Activated CD4-positive, alpha-beta T cell treated with anti-CD3 and anti-CD28 coated beads, Interleukin-2, Interleukin-4, amounts not matched to agents 100 ng/mL and 50 ng/mL, durations not matched to agents 16 hours and 8 hours (primary cell): ENCODE data around the gene ANO3.
"Not testable (repeated sequence)": the region's sequence is repeated elsewhere in the genome, so short reads cannot be mapped to it uniquely, and the experiment has no call there.

Experiments used
- DNase-seq: peaks from one replicate; pipeline ENCODE4 v3.0.0-alpha.2; 2020; ENCODE audit warnings: low spot score

ANO3 gene

GRCh38 chr11:26575946-26576345 is 244.0 kb downstream of the ANO3 start:
- no peak for DNase-seq

GRCh38 chr11:26578998-26579661 is 247.2 kb downstream of the ANO3 start:
- no peak for DNase-seq

- DNase-seq: no peak
These were observed 247.8 kb downstream of the ANO3 start for GRCh38 chr11:26579683-26580082.

GRCh38 chr11:26580929-26581328 is 249.0 kb downstream of the ANO3 start:
- DNase-seq: no peak

- DNase-seq: no peak
These were observed 251.6 kb downstream of the ANO3 start for GRCh38 chr11:26583550-26583949.

- no peak for DNase-seq
These were observed 252.9 kb downstream of the ANO3 start for GRCh38 chr11:26584818-26585217.

GRCh38 chr11:26587073-26587472 is 255.1 kb downstream of the ANO3 start:
- DNase-seq: no peak

- DNase-seq: no peak
These were observed 261.8 kb downstream of the ANO3 start for GRCh38 chr11:26593691-26594090.

- DNase-seq: not testable (repeated sequence)
These were observed 263.4 kb downstream of the ANO3 start for GRCh38 chr11:26595207-26595865.

GRCh38 chr11:26597049-26597689 is 265.2 kb downstream of the ANO3 start:
- not testable (repeated sequence) for DNase-seq

- no peak for DNase-seq
These were observed 266.0 kb downstream of the ANO3 start for GRCh38 chr11:26597899-26598298.

- no peak for DNase-seq
These were observed 267.5 kb downstream of the ANO3 start for GRCh38 chr11:26599425-26599824.

- DNase-seq: no peak
These were observed 268.0 kb downstream of the ANO3 start for GRCh38 chr11:26599876-26600434.

GRCh38 chr11:26607725-26608506 is 276.0 kb downstream of the ANO3 start:
- DNase-seq: no peak

- DNase-seq: no peak
These were observed 276.7 kb downstream of the ANO3 start for GRCh38 chr11:26608507-26609146.

- DNase-seq: no peak
These were observed 281.8 kb downstream of the ANO3 start for GRCh38 chr11:26613759-26614158.

- no peak for DNase-seq
These were observed 286.5 kb downstream of the ANO3 start for GRCh38 chr11:26618441-26618840.

- DNase-seq: no peak
These were observed 288.5 kb downstream of the ANO3 start for GRCh38 chr11:26620282-26621045.

- no peak for DNase-seq
These were observed 289.2 kb downstream of the ANO3 start for GRCh38 chr11:26621132-26621531.

- no peak for DNase-seq
These were observed 290.3 kb downstream of the ANO3 start for GRCh38 chr11:26622181-26622580.

GRCh38 chr11:26623076-26623659 is 291.2 kb downstream of the ANO3 start:
- no peak for DNase-seq
